ENCODE data around the gene ABCB11. TPM values are rescaled to one million over a fixed set of nuclear protein-coding genes. Genes with fewer than 3 reads are reported as not detected.

Gene ABCB11
- total RNA-seq, 4 donors from 2014 or later: 0.39 to 0.49 (median 0.46) TPM; not detected in 1

DNA sequence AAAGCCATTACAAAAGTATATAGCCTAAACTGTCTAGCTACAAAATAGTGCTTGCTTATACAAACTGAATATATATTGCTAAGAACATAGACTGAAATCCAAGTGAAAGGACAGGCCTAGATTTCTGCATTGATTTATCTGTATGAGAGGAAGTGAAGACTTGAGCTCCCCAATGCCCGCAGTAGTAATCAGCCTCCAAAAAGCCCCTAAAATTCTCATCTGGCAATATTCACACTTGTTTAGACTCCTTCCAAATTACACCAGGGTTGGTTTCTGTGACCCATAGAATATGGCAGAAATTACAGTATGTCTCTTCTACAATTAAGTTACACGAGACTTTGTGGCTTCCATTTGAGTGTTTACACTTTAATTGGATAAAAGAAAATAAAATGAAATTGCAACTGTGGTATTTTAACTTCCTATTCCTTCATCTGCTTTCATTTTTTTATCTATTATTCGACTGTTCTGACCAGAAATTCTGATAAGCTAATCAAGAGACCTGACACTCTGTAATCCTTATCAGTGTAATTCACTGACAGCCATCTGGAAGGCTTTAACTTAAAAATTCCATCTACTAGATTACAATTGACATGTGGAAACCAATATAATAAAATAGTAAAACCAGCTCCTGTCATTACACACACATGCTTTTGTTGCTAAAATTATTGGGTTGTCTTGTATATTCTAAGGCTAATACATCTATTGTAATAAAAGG is 21.1 kb downstream of the ABCB11 start:
- TF ChIP-seq POLR2A (IDR thresholded peaks at IDR 0.05): no peak
- TF ChIP-seq, protein P1, sequence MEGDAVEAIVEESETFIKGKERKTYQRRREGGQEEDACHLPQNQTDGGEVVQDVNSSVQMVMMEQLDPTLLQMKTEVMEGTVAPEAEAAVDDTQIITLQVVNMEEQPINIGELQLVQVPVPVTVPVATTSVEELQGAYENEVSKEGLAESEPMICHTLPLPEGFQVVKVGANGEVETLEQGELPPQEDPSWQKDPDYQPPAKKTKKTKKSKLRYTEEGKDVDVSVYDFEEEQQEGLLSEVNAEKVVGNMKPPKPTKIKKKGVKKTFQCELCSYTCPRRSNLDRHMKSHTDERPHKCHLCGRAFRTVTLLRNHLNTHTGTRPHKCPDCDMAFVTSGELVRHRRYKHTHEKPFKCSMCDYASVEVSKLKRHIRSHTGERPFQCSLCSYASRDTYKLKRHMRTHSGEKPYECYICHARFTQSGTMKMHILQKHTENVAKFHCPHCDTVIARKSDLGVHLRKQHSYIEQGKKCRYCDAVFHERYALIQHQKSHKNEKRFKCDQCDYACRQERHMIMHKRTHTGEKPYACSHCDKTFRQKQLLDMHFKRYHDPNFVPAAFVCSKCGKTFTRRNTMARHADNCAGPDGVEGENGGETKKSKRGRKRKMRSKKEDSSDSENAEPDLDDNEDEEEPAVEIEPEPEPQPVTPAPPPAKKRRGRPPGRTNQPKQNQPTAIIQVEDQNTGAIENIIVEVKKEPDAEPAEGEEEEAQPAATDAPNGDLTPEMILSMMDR (IDR thresholded peaks at IDR 0.05): no peak
- WGBS, 2 donors: 64% methylated on average over 3 of the region's 3 CpGs
- DNase-seq (ENCODE audit: low spot score in 2 of 2): no peak
- H3K4me3 ChIP-seq (ENCODE audit: low read depth, poor library complexity, severe bottlenecking): no peak overlapping the region
- intact Hi-C loops (cut with DNase I; ENCODE audit: low total_unique reads): no loop called here

GRCh38 chr2:169007941-169008340 is 23.2 kb downstream of the ABCB11 start:
- H3K4me3 ChIP-seq (ENCODE audit: low read depth, poor library complexity, severe bottlenecking): no peak overlapping the region
- no peak for DNase-seq (ENCODE audit: low spot score in 2 of 2)
- intact Hi-C loops (cut with DNase I; ENCODE audit: low total_unique reads): no loop called here
- TF ChIP-seq POLR2A (IDR thresholded peaks at IDR 0.05): no peak
- TF ChIP-seq, protein P1 (IDR thresholded peaks at IDR 0.05): no peak
- WGBS, 2 donors: 80 to 82% methylated on average over 2 of the region's 2 CpGs

DNA sequence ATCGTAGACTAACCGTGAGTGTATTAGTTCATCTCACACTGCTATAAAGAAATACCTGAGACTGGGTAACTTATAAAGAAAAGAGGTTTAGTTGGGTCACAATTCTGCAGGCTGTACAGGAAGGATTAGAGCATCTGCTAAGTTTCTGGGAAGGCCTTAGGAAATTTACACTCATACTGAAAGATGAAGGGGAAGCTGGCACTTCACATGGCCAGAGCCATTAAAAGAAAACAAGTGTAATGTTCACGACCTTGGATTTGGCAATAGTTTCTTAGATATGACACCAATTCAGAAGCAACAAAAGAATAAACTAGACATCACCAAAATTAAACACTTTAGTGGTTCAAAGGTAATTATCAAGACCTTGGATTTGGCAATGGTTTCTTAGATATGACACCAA is 23.8 kb downstream of the ABCB11 start:
- intact Hi-C loops (cut with DNase I; ENCODE audit: low total_unique reads): no loop called here
- H3K4me3 ChIP-seq (ENCODE audit: low read depth, poor library complexity, severe bottlenecking): no peak overlapping the region
- 77 to 82% methylated on average over 3 of the region's 3 CpGs for WGBS, 2 donors
- no peak for TF ChIP-seq POLR2A (IDR thresholded peaks at IDR 0.05)
- TF ChIP-seq, protein P1 (IDR thresholded peaks at IDR 0.05): no peak
- no peak for DNase-seq (ENCODE audit: low spot score in 2 of 2)

DNA sequence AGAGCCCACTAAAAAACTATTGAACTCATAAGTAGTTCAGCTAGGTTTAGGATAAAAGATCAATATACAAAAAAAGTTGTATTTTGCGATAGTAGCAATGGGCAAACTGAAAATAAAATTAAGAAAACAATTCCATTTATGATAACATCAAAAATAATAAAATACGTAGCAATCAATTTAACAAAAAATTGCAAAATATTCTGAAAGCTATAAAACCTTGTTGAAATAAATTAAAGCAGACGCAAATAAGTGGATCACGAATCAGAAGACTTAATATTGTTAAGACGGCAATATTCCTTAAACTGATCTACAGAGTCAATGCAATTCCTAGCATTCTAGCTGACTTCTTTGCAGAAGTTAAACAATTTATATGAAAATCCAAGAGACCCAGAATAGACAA is 24.5 kb downstream of the ABCB11 start:
- DNase-seq (ENCODE audit: low spot score in 2 of 2): no peak
- no peak overlapping the region for H3K4me3 ChIP-seq (ENCODE audit: low read depth, poor library complexity, severe bottlenecking)
- intact Hi-C loops (cut with DNase I; ENCODE audit: low total_unique reads): no loop called here
- TF ChIP-seq, protein P1 (IDR thresholded peaks at IDR 0.05): no peak
- TF ChIP-seq POLR2A (IDR thresholded peaks at IDR 0.05): no peak
- 93 to 94% methylated on average over 5 of the region's 5 CpGs for WGBS, 2 donors

- 54 to 66% methylated on average over 1 of the region's 1 CpG for WGBS, 2 donors
- H3K4me3 ChIP-seq (ENCODE audit: low read depth, poor library complexity, severe bottlenecking): no peak overlapping the region
- intact Hi-C loops (cut with DNase I; ENCODE audit: low total_unique reads): no loop called here
- TF ChIP-seq, protein P1 (IDR thresholded peaks at IDR 0.05): no peak
- TF ChIP-seq POLR2A (IDR thresholded peaks at IDR 0.05): no peak
- DNase-seq (ENCODE audit: low spot score in 2 of 2): no peak
Observed at GRCh38 chr2:169005994-169006393, 25.1 kb downstream of the ABCB11 start.
